Cardiac muscle cell (in vitro differentiated cells and primary cell): Measurements from ENCODE around the gene ABCA1. TPM values are rescaled to one million over a fixed set of nuclear protein-coding genes. Genes with fewer than 3 reads are reported as not detected.
"Not testable (repeated sequence)": the region's sequence is repeated elsewhere in the genome, so short reads cannot be mapped to it uniquely, and the experiment has no call there.

Source experiments
- DNase-seq, 2 donors: peaks; one replicate each; pipeline versions ENCODE4 v3.0.0 to v3.0.0-alpha.2; 2010 to 2017; ENCODE audit warnings: low read depth in 1 of 2, low spot score in 1 of 2
- H3K27ac ChIP-seq: fragments of 200-600 bp; sonication (generic); 2 replicates; pipeline ENCODE4 v1.5.1; 2016
- H3K27me3 ChIP-seq: fragments of 200-600 bp; sonication (generic); 2 replicates; pipeline ENCODE4 v1.6.0; 2016; ENCODE audit warnings: control low read depth
- H3K36me3 ChIP-seq: fragments of 200-600 bp; sonication (generic); 2 replicates; pipeline ENCODE4 v1.5.1; 2016; ENCODE audit warnings: control low read depth
- H3K4me1 ChIP-seq: fragments of 200-600 bp; sonication (generic); 2 replicates; pipeline ENCODE4 v1.8.1; 2017; ENCODE audit warnings: low read depth, mild to moderate bottlenecking, mixed run types
- H3K4me3 ChIP-seq: fragments of 200-600 bp; sonication (generic); 2 replicates; pipeline ENCODE4 v1.5.1; 2016; ENCODE audit warnings: mild to moderate bottlenecking
- H3K9me3 ChIP-seq: fragments of 200-600 bp; sonication (generic); 2 replicates; pipeline ENCODE4 v1.5.1; 2017; ENCODE audit warnings: low read depth, mild to moderate bottlenecking, control low read depth
- CTCF ChIP-seq: IDR thresholded peaks from 2 replicates; pipeline ENCODE4 v1.5.1; 2012; ENCODE audit warnings: low read depth, mild to moderate bottlenecking, low read length
- polyA plus RNA-seq: library from polyadenylated mRNA; unstranded; fragments of >200 nt; fragmentation: Nextera tagmentation; extraction: Ambion mirVana; gene quantifications from 2 replicates; pipeline ENCODE4 v1.2.1, GENCODE V29; 2016
- total RNA-seq: library from RNA; depleted of rRNA; stranded (reverse); fragments of >200 nt; gene quantifications from 2 replicates; pipeline ENCODE4 v1.2.3, GENCODE V29; 2016

Gene ABCA1
- total and polyA plus RNA-seq, 2 experiments from 2014 or later: 2.5 to 23.0 TPM

DNA sequence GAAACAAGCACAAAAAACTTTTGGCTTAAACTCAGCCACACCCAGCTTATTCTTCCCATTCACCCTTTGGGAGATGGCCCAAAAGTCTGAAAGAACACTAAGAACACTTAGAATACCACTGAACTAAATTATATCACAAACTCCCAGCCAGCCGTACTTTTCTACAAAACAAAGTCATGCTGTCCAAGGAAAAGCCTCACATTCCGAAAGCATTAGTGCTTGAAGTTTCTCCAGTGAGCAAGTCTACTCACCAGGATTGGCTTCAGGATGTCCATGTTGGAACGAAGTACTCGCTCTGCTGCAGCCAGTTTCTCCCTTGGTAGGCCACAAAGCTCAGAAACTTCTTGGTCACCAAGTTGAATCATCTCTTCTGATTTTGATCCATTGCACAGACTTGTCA is 69.7 kb downstream of the ABCA1 start:
- H3K4me1 ChIP-seq: peaks cover 10% of the 10 kb centered on the region
- H3K27ac ChIP-seq: no peak overlapping the region
- no peak overlapping the region for H3K4me3 ChIP-seq
- no peaks in the 10 kb centered on the region for H3K9me3 ChIP-seq
- no peaks in the 10 kb centered on the region for H3K27me3 ChIP-seq
- peak in 1 of 2 donors; percentile 21 for DNase-seq
- TF ChIP-seq CTCF: no peak
- peaks cover 7% of the 10 kb centered on the region for H3K36me3 ChIP-seq

DNA sequence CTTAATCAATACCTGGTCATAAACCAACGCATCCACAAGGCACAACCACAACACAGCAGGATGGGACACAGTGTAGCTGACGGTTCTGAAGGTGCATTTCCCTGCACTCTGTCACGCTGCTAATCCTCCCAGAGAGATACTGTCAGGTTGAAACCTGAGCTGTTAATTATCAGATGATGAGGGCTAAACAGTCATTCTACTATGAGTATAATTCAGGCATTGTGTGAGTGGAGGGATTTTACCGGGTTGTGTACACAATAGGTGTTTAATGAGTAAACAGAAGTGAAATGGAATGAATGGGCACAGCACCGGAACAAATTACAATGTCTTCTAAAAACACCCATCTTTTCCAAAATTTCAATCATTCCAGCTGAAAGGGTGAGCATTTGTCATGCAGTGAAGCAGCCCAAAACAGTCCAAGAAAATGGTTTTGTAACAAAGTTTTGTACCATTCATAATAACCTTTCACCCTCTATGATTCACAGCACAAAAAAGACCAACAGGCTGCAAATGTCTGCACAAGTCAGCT is 71.5 kb downstream of the ABCA1 start:
- Histone ChIP-seq H3K36me3 (peaks cover 6% of the 10 kb centered on the region), H3K27ac (no peak overlapping the region), H3K27me3 (no peaks in the 10 kb centered on the region), H3K9me3 (no peaks in the 10 kb centered on the region), H3K4me3 (no peak overlapping the region), H3K4me1 (peaks cover 10% of the 10 kb centered on the region)
- TF ChIP-seq CTCF: no peak
- peak in 1 of 2 donors; percentile 17 for DNase-seq

GRCh38 chr9:104855807-104856206 is 72.1 kb downstream of the ABCA1 start:
- no peak overlapping the region for H3K4me3 ChIP-seq
- H3K27ac ChIP-seq: no peak overlapping the region
- no peak for TF ChIP-seq CTCF
- no peak for DNase-seq
- no peaks in the 10 kb centered on the region for H3K36me3 ChIP-seq
- H3K4me1 ChIP-seq: peaks cover 10% of the 10 kb centered on the region
- H3K9me3 ChIP-seq: no peaks in the 10 kb centered on the region
- no peaks in the 10 kb centered on the region for H3K27me3 ChIP-seq

DNA sequence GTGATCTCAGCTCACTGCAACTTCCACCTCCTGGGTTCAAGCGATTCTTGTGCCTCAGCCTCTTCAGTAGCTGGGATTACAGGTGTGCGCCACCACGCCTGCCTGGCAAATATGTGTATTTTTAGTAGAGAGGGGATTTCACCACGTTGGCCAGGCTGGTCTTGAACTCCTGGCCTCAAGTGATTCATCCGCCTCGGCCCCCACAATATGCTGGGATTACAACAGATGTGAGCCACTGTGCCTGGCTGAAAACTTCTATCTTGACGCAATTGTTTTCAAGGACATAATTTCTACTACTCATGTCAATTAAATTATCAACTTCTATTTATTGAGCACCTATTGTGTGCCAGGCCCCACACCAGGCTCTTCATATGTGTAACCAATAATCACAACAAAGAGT is 72.7 kb downstream of the ABCA1 start:
- not testable (repeated sequence) for H3K9me3 ChIP-seq, H3K4me1 ChIP-seq, H3K4me3 ChIP-seq, H3K36me3 ChIP-seq, DNase-seq, H3K27me3 ChIP-seq, H3K27ac ChIP-seq

- Histone ChIP-seq H3K4me3 (no peak overlapping the region), H3K27ac (no peak overlapping the region), H3K27me3 (no peaks in the 10 kb centered on the region), H3K9me3 (no peaks in the 10 kb centered on the region), H3K36me3 (peaks cover 2% of the 10 kb centered on the region), H3K4me1 (peaks cover 10% of the 10 kb centered on the region)
- no peak for DNase-seq
- no peak for TF ChIP-seq CTCF
Observed at GRCh38 chr9:104854613-104855012, 73.3 kb downstream of the ABCA1 start.

GRCh38 chr9:104853683-104854082 is 74.3 kb downstream of the ABCA1 start:
- DNase-seq: no peak
- peak overlapping the region; percentile 2 for H3K27ac ChIP-seq
- H3K27me3 ChIP-seq: no peaks in the 10 kb centered on the region
- no peaks in the 10 kb centered on the region for H3K9me3 ChIP-seq
- TF ChIP-seq CTCF: no peak
- H3K36me3 ChIP-seq: peaks cover 3% of the 10 kb centered on the region
- peaks cover 10% of the 10 kb centered on the region for H3K4me1 ChIP-seq
- H3K4me3 ChIP-seq: no peak overlapping the region
